T-helper 1 cell (primary cell): ENCODE measurements around the gene SLX4IP.

Experiments
- DNase-seq, 5 donors: peaks; one replicate each; pipeline ENCODE4 v3.0.0-alpha.2; 2012 to 2020

SLX4IP gene

DNA sequence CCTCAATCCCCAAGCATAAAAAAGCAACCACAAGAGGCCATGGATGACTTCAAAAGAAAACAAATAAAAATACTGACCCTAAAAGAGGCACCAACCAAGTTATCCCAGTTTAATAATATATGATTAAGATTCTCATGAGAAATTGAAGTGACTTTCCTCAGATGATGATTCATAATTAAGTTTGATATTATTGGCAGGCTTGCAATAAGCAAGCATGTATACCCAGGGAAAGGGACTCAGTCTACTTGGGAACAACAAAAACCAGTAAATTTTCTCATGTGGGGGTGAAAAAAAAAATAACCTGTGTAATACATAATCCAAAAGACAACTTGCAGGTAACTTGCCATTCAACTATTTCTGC, 219.1 kb downstream of the SLX4IP start:
- DNase-seq: no peak

GRCh38 chr20:10654630-10655029, 219.5 kb downstream of the SLX4IP start:
- DNase-seq: no peak

DNA sequence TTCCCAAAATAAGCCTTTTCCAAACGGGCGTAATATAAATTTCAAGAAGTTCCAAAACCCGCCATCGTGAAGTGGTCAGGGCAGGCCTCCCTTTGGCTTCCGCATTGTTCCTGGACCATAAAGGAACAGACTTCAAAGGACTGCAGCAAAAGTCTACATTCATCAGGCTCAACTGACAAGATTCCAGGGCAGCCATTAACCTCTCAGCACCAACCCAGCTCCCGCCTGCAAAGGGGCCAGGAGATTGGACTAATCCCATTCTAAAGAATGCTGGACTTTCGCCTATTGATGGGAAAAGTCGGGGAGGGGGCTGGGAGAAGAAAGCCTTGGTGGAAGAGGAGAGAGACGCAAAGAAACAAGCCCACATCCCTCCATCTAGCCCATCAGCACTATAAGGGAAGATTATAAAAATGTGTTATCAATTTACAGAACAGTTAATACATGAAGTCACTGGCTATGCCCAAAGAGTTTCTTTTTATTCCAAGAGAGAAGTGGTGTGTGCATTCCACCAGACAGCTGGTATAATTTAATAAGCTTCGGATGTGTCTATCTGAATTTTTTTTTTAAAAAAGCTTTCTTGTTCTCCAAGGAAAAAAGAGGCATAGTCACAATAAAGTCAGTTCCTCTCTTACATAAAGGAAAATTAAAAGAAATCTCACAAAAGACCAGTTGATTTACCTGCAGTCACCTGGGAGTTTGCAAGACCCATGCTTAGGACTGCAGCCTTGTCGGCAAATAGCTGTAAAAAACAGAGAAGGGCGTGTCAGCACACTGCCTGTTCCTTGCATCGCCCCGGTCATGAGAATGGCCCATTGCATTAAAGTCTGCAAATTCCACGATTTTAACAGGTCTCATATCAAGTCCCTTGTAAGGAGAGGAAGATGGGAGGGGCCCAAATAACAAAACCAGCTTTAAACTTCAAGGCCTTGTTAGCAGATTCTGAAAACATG, 220.9 kb downstream of the SLX4IP start:
- no peak for DNase-seq

DNA sequence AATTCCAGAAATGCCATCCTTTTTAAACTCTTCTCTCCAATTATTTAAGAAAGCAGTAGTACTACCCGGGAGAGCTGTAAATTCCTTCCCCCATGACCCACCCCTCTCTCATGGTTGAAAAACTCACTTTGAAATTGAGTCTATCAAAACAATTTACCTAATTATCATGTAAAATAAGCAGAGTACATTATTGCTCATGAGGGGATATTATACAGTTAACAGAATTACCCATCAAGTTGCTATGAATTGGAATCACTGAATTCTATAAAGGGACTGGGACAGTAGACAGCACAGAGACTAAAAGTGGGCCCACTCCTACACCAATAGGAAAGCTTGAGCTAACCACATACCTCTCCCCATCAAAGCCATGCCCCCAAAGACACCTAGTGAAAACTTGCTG, 222.3 kb downstream of the SLX4IP start:
- DNase-seq: no peak

DNA sequence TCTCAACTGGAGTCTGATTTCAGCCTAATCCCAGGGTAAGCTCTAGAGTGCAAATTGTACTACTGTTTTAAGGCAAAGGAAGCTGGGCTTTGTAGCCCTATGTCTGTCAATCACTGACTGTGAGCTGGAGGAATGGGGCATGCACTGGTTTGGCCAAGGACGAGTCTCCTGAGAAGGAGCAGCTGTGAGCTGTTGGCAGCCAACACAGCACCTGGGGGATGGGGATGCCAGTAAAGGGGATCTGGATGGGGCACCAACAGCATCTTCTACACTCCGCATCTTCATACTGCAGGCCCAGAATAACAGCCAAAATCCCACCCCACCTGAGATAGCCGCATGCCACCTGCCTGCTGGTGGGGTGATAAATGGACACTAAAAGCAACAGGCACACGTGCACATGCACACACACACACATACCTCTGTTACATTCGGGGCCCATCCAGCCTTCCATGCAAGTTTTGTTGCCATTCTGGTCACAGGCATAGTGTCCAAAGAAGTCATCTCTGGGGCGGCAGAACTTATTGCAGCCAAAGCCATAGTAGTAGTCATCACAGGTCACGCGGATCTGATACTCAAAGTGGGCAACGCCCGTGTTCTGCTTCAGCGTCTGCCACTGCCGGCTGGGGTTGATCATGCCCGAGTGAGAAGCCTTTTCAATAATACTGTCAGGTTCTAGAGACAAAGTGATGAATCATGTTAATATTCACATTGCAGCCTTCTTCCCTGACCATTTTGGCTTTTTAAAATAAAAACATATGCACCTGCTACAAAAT, 223.1 kb downstream of the SLX4IP start:
- DNase-seq: no peak

DNA sequence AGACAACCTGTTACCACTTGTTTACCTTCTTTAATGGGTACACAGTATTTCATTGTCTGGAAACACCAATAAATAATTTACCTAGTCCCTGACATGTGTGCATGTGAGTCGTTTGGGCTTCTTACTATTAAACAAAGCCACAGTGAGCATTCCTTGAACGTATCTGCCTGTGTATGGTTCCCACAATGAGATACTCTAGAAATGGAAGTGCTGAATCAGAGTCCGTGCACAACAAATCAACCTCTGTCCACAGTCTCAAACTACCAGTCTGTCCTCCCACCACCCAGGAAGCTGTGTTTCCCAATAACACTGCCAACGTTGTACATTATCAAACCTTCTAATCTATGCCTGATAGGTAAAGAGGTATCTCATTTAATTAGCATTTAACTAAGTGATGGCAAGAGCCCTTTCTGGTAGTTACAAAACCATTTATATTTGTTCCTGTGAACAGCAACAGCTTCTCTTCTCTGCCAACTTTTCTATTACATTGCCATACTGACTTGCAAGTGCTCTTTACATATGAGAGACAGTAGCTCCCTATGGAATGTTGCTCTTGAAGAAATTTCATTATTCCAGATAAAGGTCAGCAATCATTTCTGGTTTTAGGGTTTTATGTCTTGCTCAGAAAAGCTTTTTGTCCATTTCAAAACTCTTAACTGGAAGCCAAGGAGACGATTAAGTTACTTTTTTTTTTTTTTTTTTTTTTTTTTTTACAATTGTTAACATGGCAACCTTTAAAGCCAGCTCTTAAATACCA, 223.9 kb downstream of the SLX4IP start:
- no peak for DNase-seq

GRCh38 chr20:10659651-10660601, 224.8 kb downstream of the SLX4IP start:
- no peak for DNase-seq

DNA sequence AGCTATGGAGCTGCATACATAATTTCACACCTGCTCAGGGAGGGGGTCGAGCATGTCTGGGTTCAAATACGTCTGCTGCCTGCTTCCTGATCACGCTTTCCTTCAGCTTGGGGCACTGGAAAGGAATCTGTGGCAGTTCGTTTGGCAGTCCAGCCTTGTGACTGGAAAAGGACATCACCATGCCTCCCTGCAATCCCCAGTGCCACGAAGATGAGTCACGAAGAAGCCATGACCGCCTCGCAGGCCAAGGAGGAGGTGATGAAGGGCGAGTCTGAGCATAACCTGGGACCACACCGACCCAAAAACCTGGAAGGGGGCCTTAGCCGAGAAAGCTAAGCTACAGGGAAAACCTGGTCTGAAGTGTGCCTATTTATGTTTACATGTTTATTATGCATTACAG, 225.6 kb downstream of the SLX4IP start:
- DNase-seq: no peak

GRCh38 chr20:10661261-10661660, 226.2 kb downstream of the SLX4IP start:
- no peak for DNase-seq

- no peak for DNase-seq
Measured at GRCh38 chr20:10662151-10662550, 227.0 kb downstream of the SLX4IP start.

- DNase-seq: no peak
Measured at GRCh38 chr20:10662661-10663458, 227.8 kb downstream of the SLX4IP start.

GRCh38 chr20:10663756-10664155, 228.7 kb downstream of the SLX4IP start:
- DNase-seq: no peak

- no peak for DNase-seq
Measured at GRCh38 chr20:10665027-10665561, 230.0 kb downstream of the SLX4IP start.

DNA sequence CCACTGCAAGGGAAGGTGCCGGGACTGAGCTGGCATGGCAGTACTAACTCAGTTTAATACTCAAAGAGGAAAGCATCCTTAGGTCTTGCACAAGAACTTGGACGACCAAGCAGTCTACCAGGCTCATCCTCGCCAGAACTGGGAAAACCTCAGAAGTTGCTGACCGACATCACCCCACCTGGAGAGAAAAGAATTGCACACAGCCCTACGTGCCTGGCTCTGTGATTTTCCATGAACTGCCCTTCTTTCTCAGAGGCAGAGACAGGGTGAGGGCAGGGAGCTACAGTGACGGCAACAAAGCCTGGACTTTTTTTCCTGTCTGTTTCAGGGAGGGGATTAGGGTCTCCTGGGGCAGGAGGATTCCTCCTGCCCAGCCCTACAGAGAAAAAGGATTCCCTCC, 230.7 kb downstream of the SLX4IP start:
- no peak for DNase-seq

- no peak for DNase-seq
Measured at GRCh38 chr20:10666221-10667076, 231.3 kb downstream of the SLX4IP start.

DNA sequence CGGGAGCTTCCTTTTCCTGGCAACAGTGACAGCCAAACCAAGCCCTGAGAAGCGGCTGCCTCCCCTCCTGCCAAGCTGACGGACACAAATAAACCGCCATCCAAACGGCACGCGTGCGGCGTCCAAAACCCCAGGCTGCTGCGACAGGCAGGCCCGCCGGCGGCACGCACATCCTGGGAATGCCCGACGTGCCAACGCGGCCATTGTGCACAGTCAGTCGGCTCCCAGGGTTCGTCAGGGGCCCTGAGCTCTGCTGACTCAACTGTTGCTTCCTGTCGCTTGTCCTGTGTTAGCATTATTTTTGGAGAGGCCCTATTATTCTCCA, 231.9 kb downstream of the SLX4IP start:
- no peak for DNase-seq

DNA sequence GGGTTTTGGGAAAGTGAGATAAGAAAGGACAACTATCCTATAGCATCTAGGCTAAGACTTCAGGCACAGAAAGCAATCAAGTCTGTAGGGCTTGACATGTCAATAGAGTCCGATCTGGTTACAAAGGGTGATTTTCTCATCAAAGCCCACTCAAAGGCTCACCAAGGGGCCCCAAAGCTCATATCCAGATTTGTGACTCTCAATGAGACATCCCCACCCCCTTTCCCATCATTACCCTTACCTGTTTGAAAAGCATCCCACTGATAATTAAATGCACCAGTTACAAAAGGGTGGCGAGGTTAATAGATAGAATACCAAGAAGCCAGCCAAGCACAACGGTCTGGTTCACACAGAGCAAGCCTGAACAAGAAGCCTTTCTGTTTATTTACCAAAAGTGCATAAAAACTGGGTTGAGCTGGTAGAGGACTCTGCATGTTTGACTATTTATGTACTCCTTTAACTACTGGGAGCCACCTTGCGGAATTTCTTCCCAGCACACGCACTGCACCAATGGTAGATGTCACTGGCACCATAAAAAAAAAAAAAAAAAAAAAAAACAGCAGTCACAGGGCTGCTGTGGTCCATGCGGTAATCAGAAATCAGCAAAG, 232.6 kb downstream of the SLX4IP start:
- no peak for DNase-seq

GRCh38 chr20:10668677-10669368, 233.7 kb downstream of the SLX4IP start:
- no peak for DNase-seq
